ENCODE measurements around the gene ASB1. TPM values are rescaled to one million over a fixed set of nuclear protein-coding genes. Genes with fewer than 3 reads are reported as not detected.
A peak's percentile ranks its signal among the peaks of the same experiment; 100 is the strongest.

ASB1 gene
- 18.5 and 45.5 TPM in 2 replicates for total RNA-seq (ENCODE audit: low replicate concordance)

- DNase-seq (ENCODE audit: low read depth) = peak; percentile 89
- no peak for TF ChIP-seq CTCF (IDR thresholded peaks at IDR 0.05; ENCODE audit: insufficient read depth, low read length)
- peak within 1 kb of the TSS; percentile 94 for H3K4me3 ChIP-seq (ENCODE audit: low read depth, low read length)
Observed at GRCh38 chr2:238426568-238427434, at the start of gene ASB1. TSS of gene ASB1 (plus strand) at chr2:238426927. CDS start at chr2:238427071, 144 bp downstream.

GRCh38 chr2:238378230-238379095 lies 48.3 kb upstream of the ASB1 start:
- no peak for DNase-seq (ENCODE audit: low read depth)
- H3K4me3 ChIP-seq (ENCODE audit: low read depth, low read length) = no peak overlapping the region
- TF ChIP-seq CTCF (IDR thresholded peaks at IDR 0.05; ENCODE audit: insufficient read depth, low read length) = no peak

- H3K4me3 ChIP-seq (ENCODE audit: low read depth, low read length) = no peak overlapping the region
- peak; percentile 69 for DNase-seq (ENCODE audit: low read depth)
- TF ChIP-seq CTCF (IDR thresholded peaks at IDR 0.05; ENCODE audit: insufficient read depth, low read length) = no peak
Observed at GRCh38 chr2:238379096-238379810, 47.5 kb upstream of the ASB1 start.

- H3K4me3 ChIP-seq (ENCODE audit: low read depth, low read length) = no peak overlapping the region
- no peak for TF ChIP-seq CTCF (IDR thresholded peaks at IDR 0.05; ENCODE audit: insufficient read depth, low read length)
- no peak for DNase-seq (ENCODE audit: low read depth)
Observed at GRCh38 chr2:238380336-238380735, 46.4 kb upstream of the ASB1 start.

GRCh38 chr2:238380785-238381184 lies 45.9 kb upstream of the ASB1 start:
- no peak overlapping the region for H3K4me3 ChIP-seq (ENCODE audit: low read depth, low read length)
- DNase-seq (ENCODE audit: low read depth) = peak; percentile 45
- no peak for TF ChIP-seq CTCF (IDR thresholded peaks at IDR 0.05; ENCODE audit: insufficient read depth, low read length)

GRCh38 chr2:238381341-238382115 lies 45.2 kb upstream of the ASB1 start:
- no peak for DNase-seq (ENCODE audit: low read depth)
- no peak for TF ChIP-seq CTCF (IDR thresholded peaks at IDR 0.05; ENCODE audit: insufficient read depth, low read length)
- H3K4me3 ChIP-seq (ENCODE audit: low read depth, low read length) = no peak overlapping the region

All from fibroblast of the aortic adventitia (primary cell).